Measurements from ENCODE around the gene KCNJ16.
"Not testable (repeated sequence)": the region's sequence is repeated elsewhere in the genome, so short reads cannot be mapped to it uniquely, and the experiment has no call there.

Gene KCNJ16

GRCh38 chr17:70074956-70075355, at the start of gene KCNJ16:
Gene KCNJ16, plus strand, starts transcription at chr17:70075225. Its CDS starts 56,863 bp downstream, at chr17:70132088.
- Mint-ChIP-seq H3K27ac (no peak within 1 kb of the TSS), H3K27me3 (ENCODE audit: low read depth) (peaks cover 3% of the 10 kb centered on the region), H3K4me3 (no peak within 1 kb of the TSS), H3K9me3 (no peaks in the 10 kb centered on the region), H3K4me1 (ENCODE audit: low read depth) (no peaks in the 10 kb centered on the region), H3K36me3 (ENCODE audit: low read depth) (no peaks in the 10 kb centered on the region)

GRCh38 chr17:70028397-70028796, 46.6 kb upstream of the KCNJ16 start:
- Mint-ChIP-seq H3K4me3 (no peak overlapping the region), H3K36me3 (ENCODE audit: low read depth) (no peaks in the 10 kb centered on the region), H3K9me3 (peaks cover 2% of the 10 kb centered on the region), H3K27ac (no peak overlapping the region), H3K27me3 (ENCODE audit: low read depth) (no peaks in the 10 kb centered on the region), H3K4me1 (ENCODE audit: low read depth) (no peaks in the 10 kb centered on the region)

GRCh38 chr17:70028978-70029767, 45.9 kb upstream of the KCNJ16 start:
- no peaks in the 10 kb centered on the region for H3K36me3 Mint-ChIP-seq (ENCODE audit: low read depth)
- no peak overlapping the region for H3K27ac Mint-ChIP-seq
- peaks cover 3% of the 10 kb centered on the region for H3K9me3 Mint-ChIP-seq
- no peaks in the 10 kb centered on the region for H3K27me3 Mint-ChIP-seq (ENCODE audit: low read depth)
- no peaks in the 10 kb centered on the region for H3K4me1 Mint-ChIP-seq (ENCODE audit: low read depth)
- H3K4me3 Mint-ChIP-seq = no peak overlapping the region

- Mint-ChIP-seq H3K4me3 (no peak overlapping the region), H3K27me3 (ENCODE audit: low read depth) (no peaks in the 10 kb centered on the region), H3K4me1 (ENCODE audit: low read depth) (no peaks in the 10 kb centered on the region), H3K27ac (no peak overlapping the region), H3K36me3 (ENCODE audit: low read depth) (no peaks in the 10 kb centered on the region), H3K9me3 (peaks cover 3% of the 10 kb centered on the region)
Measured at GRCh38 chr17:70030371-70030770, 44.7 kb upstream of the KCNJ16 start.

- no peak overlapping the region for H3K4me3 Mint-ChIP-seq
- no peaks in the 10 kb centered on the region for H3K36me3 Mint-ChIP-seq (ENCODE audit: low read depth)
- H3K4me1 Mint-ChIP-seq (ENCODE audit: low read depth) = no peaks in the 10 kb centered on the region
- peaks cover 3% of the 10 kb centered on the region for H3K9me3 Mint-ChIP-seq
- H3K27me3 Mint-ChIP-seq (ENCODE audit: low read depth) = no peaks in the 10 kb centered on the region
- H3K27ac Mint-ChIP-seq = no peak overlapping the region
Measured at GRCh38 chr17:70031341-70031740, 43.7 kb upstream of the KCNJ16 start.

- Mint-ChIP-seq H3K4me3 (no peak overlapping the region), H3K36me3 (ENCODE audit: low read depth) (no peaks in the 10 kb centered on the region), H3K27ac (no peak overlapping the region), H3K27me3 (ENCODE audit: low read depth) (no peaks in the 10 kb centered on the region), H3K9me3 (peaks cover 3% of the 10 kb centered on the region), H3K4me1 (ENCODE audit: low read depth) (no peaks in the 10 kb centered on the region)
Measured at GRCh38 chr17:70033165-70033564, 41.9 kb upstream of the KCNJ16 start.

GRCh38 chr17:70034158-70034557, 40.9 kb upstream of the KCNJ16 start:
- H3K27me3 Mint-ChIP-seq (ENCODE audit: low read depth) = no peaks in the 10 kb centered on the region
- peaks cover 3% of the 10 kb centered on the region for H3K9me3 Mint-ChIP-seq
- no peak overlapping the region for H3K4me3 Mint-ChIP-seq
- H3K27ac Mint-ChIP-seq = no peak overlapping the region
- H3K4me1 Mint-ChIP-seq (ENCODE audit: low read depth) = no peaks in the 10 kb centered on the region
- no peaks in the 10 kb centered on the region for H3K36me3 Mint-ChIP-seq (ENCODE audit: low read depth)

GRCh38 chr17:70037498-70037897, 37.5 kb upstream of the KCNJ16 start:
- Mint-ChIP-seq H3K36me3 (ENCODE audit: low read depth) (no peaks in the 10 kb centered on the region), H3K4me3 (no peak overlapping the region), H3K27ac (no peak overlapping the region), H3K27me3 (ENCODE audit: low read depth) (no peaks in the 10 kb centered on the region), H3K4me1 (ENCODE audit: low read depth) (no peaks in the 10 kb centered on the region), H3K9me3 (peaks cover 3% of the 10 kb centered on the region)

GRCh38 chr17:70040336-70040735, 34.7 kb upstream of the KCNJ16 start:
- Mint-ChIP-seq H3K27me3 (ENCODE audit: low read depth) (no peaks in the 10 kb centered on the region), H3K4me1 (ENCODE audit: low read depth) (no peaks in the 10 kb centered on the region), H3K36me3 (ENCODE audit: low read depth) (no peaks in the 10 kb centered on the region), H3K9me3 (no peaks in the 10 kb centered on the region), H3K27ac (no peak overlapping the region), H3K4me3 (no peak overlapping the region)

GRCh38 chr17:70041061-70041460, 34.0 kb upstream of the KCNJ16 start:
- Mint-ChIP-seq H3K36me3 (ENCODE audit: low read depth) (no peaks in the 10 kb centered on the region), H3K4me1 (ENCODE audit: low read depth) (no peaks in the 10 kb centered on the region)

GRCh38 chr17:70041540-70041939, 33.5 kb upstream of the KCNJ16 start:
- H3K4me1 Mint-ChIP-seq (ENCODE audit: low read depth) = no peaks in the 10 kb centered on the region
- no peaks in the 10 kb centered on the region for H3K36me3 Mint-ChIP-seq (ENCODE audit: low read depth)
- no peaks in the 10 kb centered on the region for H3K9me3 Mint-ChIP-seq
- H3K27ac Mint-ChIP-seq = no peak overlapping the region
- no peak overlapping the region for H3K4me3 Mint-ChIP-seq
- no peaks in the 10 kb centered on the region for H3K27me3 Mint-ChIP-seq (ENCODE audit: low read depth)

More at GRCh38 chr17:70041061-70041460, 34.0 kb upstream of the KCNJ16 start:
- no peak overlapping the region for H3K27ac Mint-ChIP-seq
- H3K4me3 Mint-ChIP-seq = no peak overlapping the region
- no peaks in the 10 kb centered on the region for H3K9me3 Mint-ChIP-seq
- H3K27me3 Mint-ChIP-seq (ENCODE audit: low read depth) = no peaks in the 10 kb centered on the region

- H3K9me3 Mint-ChIP-seq; H3K4me3 Mint-ChIP-seq; H3K27ac Mint-ChIP-seq; H3K27me3 Mint-ChIP-seq (ENCODE audit: low read depth); H3K4me1 Mint-ChIP-seq (ENCODE audit: low read depth); H3K36me3 Mint-ChIP-seq (ENCODE audit: low read depth): not testable (repeated sequence)
Measured at GRCh38 chr17:70045780-70046179, 29.2 kb upstream of the KCNJ16 start.

GRCh38 chr17:70047619-70048419, 27.2 kb upstream of the KCNJ16 start:
- Mint-ChIP-seq H3K4me1 (ENCODE audit: low read depth) (no peaks in the 10 kb centered on the region), H3K4me3 (no peak overlapping the region), H3K27me3 (ENCODE audit: low read depth) (no peaks in the 10 kb centered on the region), H3K27ac (no peak overlapping the region), H3K9me3 (no peaks in the 10 kb centered on the region), H3K36me3 (ENCODE audit: low read depth) (no peaks in the 10 kb centered on the region)

- Mint-ChIP-seq H3K36me3 (ENCODE audit: low read depth) (no peaks in the 10 kb centered on the region), H3K4me1 (ENCODE audit: low read depth) (peaks cover 2% of the 10 kb centered on the region), H3K27ac (no peak overlapping the region), H3K9me3 (no peaks in the 10 kb centered on the region), H3K4me3 (no peak overlapping the region), H3K27me3 (ENCODE audit: low read depth) (no peaks in the 10 kb centered on the region)
Measured at GRCh38 chr17:70049801-70050591, 25.0 kb upstream of the KCNJ16 start.

Data from T-helper 1 cell treated with Interleukin-12 subunit alpha and Interleukin-12 subunit beta and Interleukin-4 antibody, amounts not matched to agents 30 μg/mL and 1 μg/mL, for 36 hours (primary cell).